Activated CD4-positive, alpha-beta T cell treated with anti-CD3 and anti-CD28 coated beads, Interleukin-2, amount 50 U/mL, for 24 hours (primary cell): ENCODE results near the gene HSPA6.
"Not testable (repeated sequence)": the region's sequence is repeated elsewhere in the genome, so short reads cannot be mapped to it uniquely, and the experiment has no call there.

Source experiments
- DNase-seq, 2 donors: peaks; one replicate each; pipeline ENCODE4 v3.0.0-alpha.2; 2020; ENCODE audit warnings: low read depth in 1 of 2, low spot score in 1 of 2

HSPA6 gene

DNA sequence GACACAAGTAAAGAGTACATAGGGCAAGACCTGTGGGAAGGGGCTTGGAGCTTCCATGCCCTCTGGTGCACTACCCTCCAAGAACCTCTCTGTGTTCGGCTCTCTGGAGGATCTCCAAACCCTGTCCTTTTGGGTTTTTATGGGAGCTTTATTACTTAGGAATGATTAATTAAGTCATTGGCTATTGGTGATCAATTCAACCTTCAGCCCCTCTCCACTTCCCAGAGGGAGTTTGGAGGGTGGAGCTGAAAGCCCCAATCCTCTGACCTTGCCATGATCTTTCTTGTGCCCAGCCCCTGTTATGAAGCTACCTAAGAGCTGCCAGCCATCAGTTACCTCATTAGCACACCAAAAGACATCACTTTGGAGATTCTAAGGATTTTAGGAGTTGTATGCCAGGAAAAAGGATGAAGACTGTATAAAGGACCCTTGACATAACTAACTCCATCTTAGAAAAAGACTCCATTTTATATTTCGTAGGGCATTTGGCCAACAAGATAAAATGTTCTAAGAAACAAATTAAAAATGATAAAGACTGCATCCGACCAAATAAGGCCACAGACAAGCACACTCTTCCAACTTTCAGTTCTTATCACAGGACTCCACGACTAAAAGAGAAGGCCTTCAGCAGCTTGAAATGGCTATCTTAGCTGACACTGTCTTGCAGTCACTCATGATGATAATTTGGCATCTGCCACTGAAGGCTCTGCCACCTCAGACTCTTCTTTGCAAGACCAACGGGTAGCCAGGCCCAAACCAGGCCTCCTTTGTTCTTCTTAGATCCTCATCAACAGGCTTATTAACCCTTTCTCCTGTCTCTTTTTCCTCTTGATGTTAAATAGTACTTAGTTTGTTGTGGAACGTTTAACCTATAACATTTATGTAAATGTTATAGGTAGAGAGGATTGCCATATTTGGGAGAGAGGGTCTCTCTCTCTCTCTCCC lies 33.4 kb downstream of the HSPA6 start:
- DNase-seq = not testable (repeated sequence)

DNA sequence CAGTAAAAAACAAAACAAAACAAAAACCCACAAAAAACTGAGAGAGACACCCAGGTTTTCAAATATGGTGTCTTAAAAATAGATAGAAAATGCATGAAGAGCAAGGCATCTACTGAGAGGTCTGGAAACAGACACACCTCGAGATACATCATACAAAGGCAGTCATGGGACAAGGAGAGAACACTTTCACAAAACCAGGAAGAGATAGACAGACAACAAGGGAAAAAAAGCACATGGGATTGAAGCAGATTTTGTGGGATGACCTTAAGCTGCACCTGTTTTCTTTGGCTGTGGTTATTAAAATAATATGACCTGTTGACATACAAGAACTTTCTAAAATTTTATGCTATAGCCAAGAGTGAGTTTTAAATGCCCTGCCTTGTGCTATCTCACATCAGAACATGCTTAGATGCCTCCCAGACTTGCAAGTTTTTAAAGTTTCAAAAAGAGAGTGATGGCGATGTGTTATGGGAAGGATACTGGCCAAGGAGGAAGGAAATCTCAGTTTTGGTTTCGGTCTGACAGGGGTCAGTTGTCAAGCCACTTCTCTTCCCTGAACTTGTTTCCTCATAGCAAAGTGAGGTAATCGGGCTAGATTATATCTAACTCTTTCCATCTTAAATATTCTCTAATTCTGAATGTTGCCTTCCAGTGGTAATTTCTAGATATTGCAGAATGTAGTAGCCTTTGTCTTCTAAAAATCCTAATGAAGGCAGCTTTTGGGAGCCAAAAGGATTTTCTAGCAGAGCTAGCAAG lies 36.8 kb downstream of the HSPA6 start:
- DNase-seq = not testable (repeated sequence)

DNA sequence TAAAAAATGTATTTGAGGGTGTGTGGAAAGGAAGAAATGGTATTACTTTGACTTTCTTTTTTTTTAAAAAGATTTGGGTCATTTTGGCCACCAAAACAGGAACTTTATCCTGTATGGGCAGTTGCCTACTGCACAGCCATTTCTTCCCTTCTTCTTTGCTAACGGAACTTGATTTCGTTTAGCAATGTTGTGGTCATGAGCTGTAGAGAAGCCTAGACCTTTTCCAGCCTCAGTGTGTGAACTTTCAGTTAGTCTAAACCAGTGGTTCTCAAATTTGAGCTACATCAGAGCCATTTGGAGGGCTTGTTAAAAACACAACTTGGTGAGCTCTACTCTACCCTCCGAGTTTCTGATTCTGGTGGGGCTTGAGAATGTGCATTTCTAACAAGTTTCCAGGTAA lies 38.1 kb downstream of the HSPA6 start:
- not testable (repeated sequence) for DNase-seq

DNA sequence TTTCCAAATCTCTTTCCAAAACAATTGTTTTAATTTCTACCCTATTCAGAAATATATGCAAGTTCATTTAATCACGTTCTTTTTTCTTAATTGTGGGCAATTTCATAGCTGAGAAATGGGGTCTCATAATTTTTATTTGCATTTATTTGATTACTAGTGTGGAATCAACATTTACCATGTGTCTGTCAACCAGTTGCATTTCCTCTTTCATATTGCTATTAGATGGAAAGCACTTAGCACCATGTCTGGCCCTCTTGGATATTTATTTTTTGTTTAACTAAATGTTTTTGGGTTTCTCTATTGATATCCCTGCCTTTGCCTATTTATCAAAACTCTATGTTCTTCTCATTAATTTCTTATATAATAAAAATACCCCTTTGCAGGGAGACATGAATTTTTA lies 39.2 kb downstream of the HSPA6 start:
- not testable (repeated sequence) for DNase-seq

DNA sequence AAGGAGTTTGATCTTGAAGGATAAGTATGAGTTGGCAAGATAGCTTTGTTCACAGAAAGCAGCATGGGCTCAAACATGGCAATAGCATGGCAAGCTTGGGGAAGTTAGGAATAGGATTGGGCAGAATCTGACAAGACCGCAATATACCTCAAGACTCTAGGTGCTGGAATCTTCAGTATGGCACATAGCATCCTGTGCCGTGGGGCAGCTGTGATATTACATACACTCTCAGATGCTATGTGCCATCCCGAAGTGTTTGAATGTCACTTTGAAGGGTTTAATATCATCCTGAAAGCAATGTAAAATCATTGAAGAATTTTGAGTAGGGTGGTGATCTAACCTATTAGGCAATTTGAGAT lies 42.2 kb downstream of the HSPA6 start:
- not testable (repeated sequence) for DNase-seq

DNA sequence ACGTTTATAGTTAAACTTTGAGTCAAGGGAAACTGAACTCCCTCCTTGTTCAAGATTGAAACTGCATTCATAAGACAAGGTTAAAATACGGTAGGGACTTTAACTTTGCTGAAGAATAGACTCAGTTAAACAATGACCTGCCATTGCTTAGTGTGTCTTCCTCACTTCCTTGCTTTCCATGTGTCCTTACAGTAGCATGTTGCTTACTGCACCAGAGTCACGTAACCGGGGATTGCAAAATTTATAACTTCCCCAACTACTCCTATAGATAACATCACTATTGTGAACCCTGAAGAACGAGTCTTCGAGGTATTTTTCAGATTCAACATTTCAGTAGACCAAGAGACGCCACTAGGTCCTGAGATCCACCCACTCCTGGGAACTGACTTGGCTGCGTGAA lies 47.4 kb downstream of the HSPA6 start:
- not testable (repeated sequence) for DNase-seq
